GM19351 (cell line): Measurements from ENCODE around the gene TPSD1.
"Not testable (repeated sequence)": the region's sequence is repeated elsewhere in the genome, so short reads cannot be mapped to it uniquely, and the experiment has no call there.

ENCODE experiments used
- ATAC-seq: cut with Tn5 transposase; IDR thresholded peaks from one replicate; pipeline ENCODE4 v1.9.1; 2021; ENCODE audit warnings: mild to moderate bottlenecking, moderate library complexity; ENCODE audit not compliant: unreplicated experiment

TPSD1 gene

GRCh38 chr16:1220841-1221627 is 34.8 kb upstream of the TPSD1 start:
- ATAC-seq: no peak

- ATAC-seq: no peak
These were observed 34.0 kb upstream of the TPSD1 start for GRCh38 chr16:1221628-1222552.

DNA sequence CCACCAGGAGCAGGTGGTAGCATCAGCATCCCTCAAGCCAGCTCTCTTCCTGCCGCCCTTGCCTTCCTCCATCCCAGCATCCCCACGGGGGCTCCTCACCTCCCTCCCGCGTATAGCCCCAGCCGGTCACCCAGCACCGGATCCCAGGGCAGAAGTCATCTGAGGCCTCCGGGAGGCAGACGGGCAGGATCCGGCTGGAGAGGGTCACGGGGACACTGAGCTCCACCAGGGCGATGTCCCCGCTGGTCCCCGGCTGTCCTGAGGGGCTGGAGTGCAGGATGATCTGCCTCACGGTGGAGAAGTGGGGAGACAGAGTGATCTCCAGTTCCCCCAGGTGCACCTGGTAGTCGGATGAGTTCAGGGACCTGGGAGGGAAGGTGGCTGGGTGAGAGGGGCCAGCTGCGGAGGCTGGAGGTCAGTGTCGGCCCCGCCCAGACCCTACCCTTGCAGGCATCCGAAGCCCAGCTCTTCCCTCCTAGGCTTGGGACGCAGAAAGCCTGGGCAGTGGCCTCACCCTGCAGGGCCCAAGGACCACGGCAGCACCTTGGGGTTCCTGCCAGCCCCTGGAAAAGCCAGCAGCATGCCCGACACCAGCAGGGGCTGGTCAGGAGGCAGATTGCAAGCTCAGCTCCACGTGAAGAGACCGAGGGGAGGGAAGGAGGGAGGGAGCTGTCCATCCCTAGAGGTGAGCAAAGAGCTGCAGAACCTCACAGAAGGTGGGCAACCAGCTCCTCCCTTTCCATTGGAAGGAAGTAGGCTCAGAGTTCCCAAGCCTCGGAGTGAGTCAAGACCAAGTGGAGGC is 33.1 kb upstream of the TPSD1 start:
- ATAC-seq: no peak

DNA sequence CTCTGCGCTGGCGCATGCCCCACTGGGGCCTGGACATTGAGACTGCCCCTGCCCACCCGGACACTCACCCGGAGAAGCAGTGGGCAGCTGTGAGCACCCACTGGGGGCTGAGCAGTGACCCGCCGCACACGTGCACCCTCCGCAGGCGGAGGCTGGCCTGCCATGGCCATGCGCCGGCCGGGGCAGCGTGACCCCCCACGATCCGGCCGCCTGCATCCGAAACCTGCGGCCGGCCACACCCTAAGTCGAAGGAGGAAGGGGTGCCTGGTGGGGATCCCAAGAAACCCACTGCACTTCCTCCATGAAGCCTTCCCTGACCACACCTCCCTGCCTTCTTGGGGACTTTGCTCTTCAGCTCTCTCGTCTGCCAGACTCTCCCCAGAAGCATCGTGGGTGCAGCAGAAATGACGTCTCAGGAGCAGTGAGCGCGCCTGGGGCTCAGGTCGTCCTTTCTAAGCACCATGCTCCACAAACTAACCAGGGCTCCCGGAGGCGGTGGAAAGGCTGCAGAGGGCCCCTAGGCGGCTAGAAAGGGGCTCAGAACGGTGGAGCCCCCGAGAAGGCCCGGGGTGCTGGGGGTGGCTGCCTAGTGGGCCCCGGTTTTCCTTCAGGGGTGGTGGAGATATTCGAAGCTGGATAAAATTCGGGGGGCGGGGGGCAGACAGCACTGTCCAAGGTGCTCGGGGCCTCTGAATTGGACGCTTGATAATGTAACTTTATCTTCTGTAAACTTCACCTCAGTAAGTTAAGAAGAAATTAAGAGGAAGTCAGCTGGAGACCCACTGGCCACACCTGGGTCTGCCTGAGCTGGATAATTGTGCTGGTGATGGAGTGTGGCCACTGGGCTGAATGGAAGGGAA is 32.3 kb upstream of the TPSD1 start:
- no peak for ATAC-seq

GRCh38 chr16:1224558-1224957 is 31.3 kb upstream of the TPSD1 start:
- ATAC-seq: no peak

DNA sequence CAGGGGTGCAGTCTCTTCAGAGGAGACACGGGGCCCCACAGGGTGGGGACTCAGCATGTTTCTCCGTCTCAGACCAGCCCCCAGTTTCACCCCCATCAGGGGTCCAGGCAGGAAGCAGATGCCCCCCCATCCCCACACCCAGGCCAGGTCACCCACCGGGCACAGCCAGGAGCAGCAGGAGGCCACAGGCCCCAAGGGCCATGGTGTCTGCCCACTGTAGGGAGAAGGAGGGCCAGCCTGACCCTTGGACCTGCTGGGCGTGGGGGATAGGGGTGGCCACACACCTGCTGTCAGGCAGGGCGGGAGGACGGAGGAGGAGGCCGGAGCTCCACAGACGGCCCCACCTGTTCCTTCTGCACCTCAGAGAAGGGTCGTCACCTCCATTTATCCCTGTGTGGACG is 30.8 kb upstream of the TPSD1 start, which contains the start of gene TPSG1:
TPSG1 (minus strand) TSS at position 218 of the 401 bp plus-strand sequence; CDS start at position 202, 16 bp downstream.
- no peak for ATAC-seq

DNA sequence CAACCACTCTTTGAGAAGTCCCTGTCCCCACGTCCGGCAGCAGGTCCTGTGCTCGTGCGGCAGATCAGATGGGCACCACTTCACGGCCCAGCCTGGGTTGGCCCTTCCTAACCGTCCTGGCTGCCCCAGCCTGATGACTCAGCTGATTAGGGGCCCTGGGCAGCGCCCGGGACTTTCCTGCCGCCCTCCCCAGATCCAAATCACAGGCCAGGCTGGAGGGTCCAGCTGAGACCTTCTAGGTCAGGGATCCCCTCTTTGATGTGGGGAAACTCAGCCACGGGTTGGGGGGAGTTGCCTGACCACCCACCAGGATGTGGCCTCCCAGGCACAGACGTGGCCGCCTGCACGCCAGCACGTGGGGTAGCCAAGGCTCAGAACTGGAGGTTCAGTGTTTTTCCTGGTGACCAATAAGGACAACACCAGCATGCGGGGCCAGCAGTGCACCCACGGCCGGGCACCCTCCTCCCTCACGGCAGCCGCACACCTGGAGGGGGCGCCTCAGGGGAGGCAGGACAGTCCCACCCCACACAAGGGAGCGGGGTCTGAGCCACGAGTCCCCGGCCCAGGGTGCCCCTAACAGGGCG is 30.0 kb upstream of the TPSD1 start:
- not testable (repeated sequence) for ATAC-seq

DNA sequence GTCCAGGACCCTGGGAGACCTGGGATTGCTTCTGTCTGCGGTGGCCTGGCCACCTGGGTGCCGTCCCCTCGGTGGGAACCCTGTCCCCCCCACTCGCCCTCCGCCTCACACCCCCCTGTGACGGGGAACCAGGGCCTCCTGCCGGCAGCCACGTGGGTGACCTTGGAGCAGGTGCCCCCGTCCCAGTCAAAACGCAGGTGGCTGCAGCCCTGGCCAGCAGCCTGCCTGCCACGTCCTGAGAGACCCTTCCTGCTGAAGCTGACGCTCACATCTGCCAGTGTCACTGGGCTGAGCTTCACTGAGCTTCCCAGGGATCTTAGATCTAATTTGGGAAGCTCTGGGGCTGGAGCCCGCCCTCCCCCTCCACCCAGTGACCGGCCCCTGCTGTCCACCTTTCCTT is 29.2 kb upstream of the TPSD1 start:
- ATAC-seq: not testable (repeated sequence)

DNA sequence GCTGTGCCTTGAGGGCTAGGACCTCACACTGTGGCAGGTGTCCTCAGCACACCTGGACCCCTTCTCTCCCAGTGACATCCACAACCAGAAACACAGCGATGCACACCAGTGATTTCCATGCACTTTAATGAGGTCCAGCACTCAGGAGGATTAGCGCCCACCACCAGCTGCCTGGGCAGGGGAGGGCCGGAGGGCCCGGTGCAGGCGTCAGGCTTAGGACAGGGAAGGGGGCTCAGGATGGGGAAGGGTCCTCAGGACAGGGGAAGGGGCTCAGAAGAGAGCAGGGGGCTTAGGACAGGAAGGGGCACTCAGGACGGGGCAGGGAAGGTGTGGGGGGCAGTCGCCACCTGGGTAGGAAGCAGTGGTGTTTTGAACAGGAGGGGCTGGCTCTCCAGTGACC is 27.6 kb upstream of the TPSD1 start:
- ATAC-seq: not testable (repeated sequence)

GRCh38 chr16:1229476-1229875 is 26.4 kb upstream of the TPSD1 start:
- not testable (repeated sequence) for ATAC-seq

DNA sequence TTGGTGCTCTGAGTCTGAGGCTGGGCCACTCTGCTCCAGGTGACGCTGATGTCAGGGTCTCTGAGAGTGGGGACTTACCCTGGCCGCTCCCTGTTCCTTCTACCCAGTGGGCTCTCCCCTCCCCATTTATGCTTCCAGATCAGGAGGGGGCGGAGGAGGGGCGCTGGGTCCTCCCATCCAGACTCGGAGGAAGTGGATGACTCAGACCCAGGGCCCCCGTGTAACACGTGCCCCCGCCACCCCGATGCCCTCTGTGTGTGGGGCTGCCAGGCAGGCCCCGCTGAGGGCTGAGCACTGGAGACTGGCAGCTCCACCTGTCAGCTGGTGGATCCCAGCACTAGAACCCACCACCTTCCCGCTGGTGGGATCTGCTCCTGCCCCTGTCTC is 25.8 kb upstream of the TPSD1 start, which contains the start of gene TPSB2:
TPSB2 (minus strand) TSS at position 101 of the 387 bp plus-strand sequence. CDS start 233 bp downstream, outside the sequence.
- not testable (repeated sequence) for ATAC-seq

DNA sequence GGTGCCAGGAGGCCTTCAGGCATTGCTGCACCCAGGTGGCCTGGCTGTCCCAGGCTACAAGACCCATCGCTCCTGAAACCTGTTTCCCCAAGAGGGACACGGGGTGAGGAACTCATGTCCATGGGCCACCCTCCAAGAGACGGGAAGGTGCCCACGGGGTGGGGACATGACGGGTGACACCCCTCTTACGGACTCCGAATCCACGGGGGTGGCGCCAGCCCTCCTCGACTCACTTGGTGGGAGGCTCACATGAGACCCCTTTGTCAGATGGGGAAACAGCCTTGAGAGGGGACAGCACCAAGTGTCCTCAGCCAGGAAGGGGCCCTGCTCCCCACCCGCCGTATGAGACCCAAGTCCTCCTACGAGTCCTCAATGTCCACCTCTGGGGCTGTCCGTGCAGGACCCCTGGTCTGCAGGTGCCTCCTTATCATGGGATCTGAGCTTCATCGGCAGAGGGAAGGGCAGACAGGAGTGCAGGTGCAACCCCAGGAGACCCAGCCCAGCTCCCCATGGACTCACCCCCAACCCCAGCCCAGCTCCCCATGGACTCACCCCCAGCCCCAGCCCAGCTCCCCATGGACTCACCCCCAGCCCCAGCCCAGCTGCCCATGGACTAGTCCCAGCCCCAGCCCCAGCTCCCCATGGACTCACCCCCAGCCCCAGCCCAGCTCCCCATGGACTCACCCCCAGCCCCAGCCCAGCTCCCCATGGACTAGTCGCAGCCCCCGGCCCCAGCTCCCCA is 25.2 kb upstream of the TPSD1 start:
- not testable (repeated sequence) for ATAC-seq

GRCh38 chr16:1231301-1231700 is 24.6 kb upstream of the TPSD1 start:
- ATAC-seq: not testable (repeated sequence)

- ATAC-seq: not testable (repeated sequence)
These were observed 23.7 kb upstream of the TPSD1 start for GRCh38 chr16:1232049-1232748.

DNA sequence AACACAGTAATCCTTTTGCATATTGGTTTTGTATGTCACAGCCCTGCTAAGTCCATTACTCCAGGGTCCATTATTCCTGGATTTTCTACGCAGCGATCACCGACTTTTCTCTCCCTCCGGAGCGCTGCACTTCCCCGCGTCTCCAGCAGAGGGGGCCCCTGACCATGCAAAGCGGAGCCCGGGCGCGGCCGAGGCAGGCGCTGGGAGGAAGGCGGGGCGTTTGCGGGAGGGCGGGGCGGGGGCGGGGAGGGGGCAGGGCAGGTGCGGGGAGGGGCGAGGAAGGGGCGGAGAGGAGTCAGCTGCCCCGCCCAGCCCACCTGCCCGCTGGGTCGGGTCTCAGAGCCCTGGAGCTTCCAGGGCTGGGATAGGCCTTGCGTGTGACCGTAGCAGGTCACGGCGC is 19.2 kb upstream of the TPSD1 start:
- not testable (repeated sequence) for ATAC-seq

DNA sequence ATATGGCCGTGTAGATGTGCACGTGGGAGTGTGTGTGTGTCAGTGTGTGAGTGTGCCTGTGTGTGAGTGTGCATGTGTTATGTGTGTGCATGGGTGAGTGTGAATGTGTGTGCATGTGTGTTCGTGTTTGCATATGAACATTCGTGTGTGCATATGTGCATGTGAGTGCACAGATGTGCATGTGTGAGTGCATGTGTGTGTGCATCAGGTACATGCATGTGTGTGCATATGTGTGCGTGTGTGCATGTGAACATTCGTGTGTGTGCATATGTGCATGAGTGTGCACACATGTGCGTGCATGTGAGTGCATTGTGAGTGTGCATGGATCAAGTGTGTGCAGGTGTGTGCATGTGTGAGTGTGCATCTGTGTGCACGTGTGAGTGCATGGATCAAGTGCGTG is 17.9 kb upstream of the TPSD1 start:
- no peak for ATAC-seq

GRCh38 chr16:1238909-1239308 is 17.0 kb upstream of the TPSD1 start:
- ATAC-seq: not testable (repeated sequence)

GRCh38 chr16:1239575-1239974 is 16.3 kb upstream of the TPSD1 start:
- ATAC-seq: not testable (repeated sequence)
